SK-N-SH (cell line): ENCODE results near the gene MTMR12. TPM values are rescaled to one million over a fixed set of nuclear protein-coding genes. Genes with fewer than 3 reads are reported as not detected.

Experiments
- CTCF ChIA-PET: fragments of 300-600, 350-600 bp; formaldehyde crosslinking; extraction: SDS; loops from one replicate; lab custom pipeline; 2021; lab: Yijun Ruan, JAX
- POLR2A ChIA-PET: fragments of 350-600 bp; sonication (Branson Sonifier 250); formaldehyde crosslinking; extraction: SDS; loops from one replicate; lab custom pipeline; 2020; ENCODE audit warnings: antibody characterized with exemption, inconsistent platforms; lab: Yijun Ruan, JAX
- DNase-seq: peaks from one replicate; pipeline ENCODE4 v3.0.0; 2012
- H2AFZ ChIP-seq: fragments of 200-600 bp; sonication (generic); 2 replicates; pipeline ENCODE4 v1.8.1; 2016; ENCODE audit warnings: antibody characterized with exemption, mild to moderate bottlenecking, low read depth
- H3F3A ChIP-seq: fragments of 200-600 bp; sonication (generic); replicated peaks from 2 replicates; pipeline ENCODE3; 2016; ENCODE audit warnings: antibody characterized with exemption, mild to moderate bottlenecking; ENCODE audit not compliant: insufficient read depth
- H3K27ac ChIP-seq, 2 experiments: fragments of 200-500 bp in 1 of 2; fragments of 200-600 bp in 1 of 2; sonication (Bioruptor generic) in 1 of 2; sonication (generic), shearing (Covaris generic) in 1 of 2; 2 replicates each; pipeline versions ENCODE4 v1.5.1 to v1.6.1; 2014 to 2016; ENCODE audit warnings: low read depth in 2 of 2, inconsistent platforms in 1 of 2, low read length in 1 of 2, mild to moderate bottlenecking in 1 of 2, mixed read lengths in 1 of 2
- H3K27me3 ChIP-seq: fragments of 200-600 bp; sonication (generic), shearing (Covaris generic); 2 replicates; pipeline ENCODE4 v1.6.1; 2016; ENCODE audit warnings: mixed run types; ENCODE audit not compliant: insufficient read depth
- H3K36me3 ChIP-seq, 2 experiments: fragments of 200-500 bp in 1 of 2; fragments of 200-600 bp in 1 of 2; sonication (Bioruptor generic) in 1 of 2; sonication (generic) in 1 of 2; replicated peaks in 1 of 2; 2 replicates each; pipeline versions ENCODE3 to v1.5.1; 2014 to 2016; ENCODE audit warnings: low read length in 1 of 2, mild to moderate bottlenecking in 1 of 2; ENCODE audit not compliant: insufficient read depth in 2 of 2, control insufficient read depth in 1 of 2
- H3K4me1 ChIP-seq, 2 experiments: fragments of 200-500 bp in 1 of 2; fragments of 200-600 bp in 1 of 2; sonication (Bioruptor generic) in 1 of 2; sonication (generic), shearing (Covaris generic) in 1 of 2; 2 replicates each; pipeline versions ENCODE4 v1.5.1 to v1.6.1; 2014 to 2016; ENCODE audit warnings: low read depth in 1 of 2, low read length in 1 of 2, mixed run types in 1 of 2; ENCODE audit not compliant: insufficient read depth in 2 of 2, control insufficient read depth in 1 of 2
- H3K4me2 ChIP-seq: fragments of 200-600 bp; sonication (generic), shearing (Covaris generic); 2 replicates; pipeline ENCODE4 v1.6.1; 2017; ENCODE audit warnings: mixed run types
- H3K4me3 ChIP-seq, 2 experiments: fragments of 200-500 bp in 1 of 2; fragments of 200-600 bp in 1 of 2; sonication (Bioruptor generic) in 1 of 2; sonication (generic), shearing (Covaris generic) in 1 of 2; 2 replicates each; pipeline versions ENCODE4 v1.5.1 to v1.8.1; 2014 to 2016; ENCODE audit warnings: low read depth in 2 of 2, inconsistent platforms in 1 of 2, low read length in 1 of 2, mild to moderate bottlenecking in 1 of 2, mixed read lengths in 1 of 2, moderate library complexity in 1 of 2
- H3K79me2 ChIP-seq: fragments of 200-600 bp; sonication (generic); 2 replicates; pipeline ENCODE4 v1.8.1; 2017; ENCODE audit warnings: mild to moderate bottlenecking; ENCODE audit not compliant: insufficient read depth
- H3K9ac ChIP-seq: fragments of 200-600 bp; sonication (generic); 2 replicates; pipeline ENCODE4 v1.6.1; 2017; ENCODE audit warnings: mixed run types
- H3K9me2 ChIP-seq: fragments of 200-600 bp; sonication (generic); 2 replicates; pipeline ENCODE4 v1.6.1; 2017; ENCODE audit warnings: mixed run types
- H3K9me3 ChIP-seq: fragments of 200-600 bp; sonication (generic); 2 replicates; pipeline ENCODE4 v1.6.1; 2017; ENCODE audit warnings: mixed run types, mild to moderate bottlenecking, moderate library complexity
- H4K20me1 ChIP-seq: fragments of 200-600 bp; sonication (generic); 2 replicates; pipeline ENCODE4 v1.6.1; 2017; ENCODE audit warnings: mild to moderate bottlenecking, mixed run types; ENCODE audit not compliant: insufficient read depth
- ELF1 ChIP-seq: IDR thresholded peaks from 2 replicates; pipeline ENCODE4 v1.4.0; 2012
- FOSL2 ChIP-seq: IDR thresholded peaks from 2 replicates; pipeline ENCODE4 v1.4.0; 2012; ENCODE audit warnings: low read depth, mild to moderate bottlenecking, moderate library complexity, borderline replicate concordance
- FOXJ3 ChIP-seq: sonication (generic); formaldehyde crosslinking; IDR thresholded peaks from 2 replicates; pipeline ENCODE4 v1.5.1; 2020; ENCODE audit warnings: mild to moderate bottlenecking, missing genetic modification reagents
- GABPA ChIP-seq: IDR thresholded peaks from 2 replicates; pipeline ENCODE4 v1.4.0; 2012; ENCODE audit warnings: low read depth, mild to moderate bottlenecking
- JUND ChIP-seq: IDR thresholded peaks from 2 replicates; pipeline ENCODE4 v1.4.0; 2012
- MEF2A ChIP-seq: IDR thresholded peaks from 2 replicates; pipeline ENCODE4 v1.4.0; 2012; ENCODE audit warnings: low read depth, borderline replicate concordance
- MXI1 ChIP-seq: IDR thresholded peaks from 2 replicates; pipeline ENCODE4 v1.6.1; 2012; ENCODE audit warnings: mild to moderate bottlenecking, low read depth, low read length, improper control_type of control experiment
- RAD21 ChIP-seq: IDR thresholded peaks from 2 replicates; pipeline ENCODE4 v1.6.1; 2012; ENCODE audit warnings: mild to moderate bottlenecking, low read length
- RXRA ChIP-seq: IDR thresholded peaks from 2 replicates; pipeline ENCODE4 v1.4.0; 2012; ENCODE audit warnings: low read depth, mild to moderate bottlenecking, borderline replicate concordance
- SMC3 ChIP-seq: IDR thresholded peaks from 2 replicates; pipeline ENCODE4 v1.6.1; 2012; ENCODE audit warnings: low read depth, low read length, improper control_type of control experiment
- TCF12 ChIP-seq: IDR thresholded peaks from 2 replicates; pipeline ENCODE4 v1.4.0; 2012
- TEAD4 ChIP-seq: IDR thresholded peaks from 2 replicates; pipeline ENCODE4 v1.4.0; 2012; ENCODE audit warnings: mild to moderate bottlenecking, borderline replicate concordance; ENCODE audit not compliant: insufficient read depth
- WGBS: methylation state at CpG from one replicate; pipeline ENCODE4 v1.1.6; 2017; ENCODE audit warnings: low lambda C conversion rate; 5-methylcytosine and 5-hydroxymethylcytosine counted together
- polyA plus RNA-seq, 3 experiments: library from polyadenylated mRNA; depleted of rRNA; stranded (reverse); fragments of >200 nt; gene quantifications; 2 replicates each; pipeline ENCODE4 v1.2.3, GENCODE V29; 2012
- TF ChIP-seq, protein P1 (sequence below): IDR thresholded peaks from 2 replicates; pipeline ENCODE4 v1.4.0; 2012; ENCODE audit warnings: low read depth
- TF ChIP-seq, protein P2 (sequence below): fragments of 150-350 bp; IDR thresholded peaks from 2 replicates; pipeline ENCODE4 v1.6.1; 2017; ENCODE audit warnings: antibody characterized with exemption, low read length, low read depth, borderline replicate concordance
- TF ChIP-seq, protein P3 (sequence below): fragments of 200-600 bp; sonication (generic); IDR thresholded peaks from 2 replicates; pipeline ENCODE4 v1.6.1; 2017; ENCODE audit warnings: antibody characterized with exemption, mild to moderate bottlenecking, moderate library complexity
- TF ChIP-seq, protein P4 (sequence below): fragments of 150-350 bp; IDR thresholded peaks from 2 replicates; pipeline ENCODE4 v1.6.1; 2016; ENCODE audit warnings: mild to moderate bottlenecking, low read depth, low read length

MTMR12 gene
- polyA plus RNA-seq, 1 of the 3 experiments (the other 2 are of a cell fraction) = 10.9 TPM

DNA sequence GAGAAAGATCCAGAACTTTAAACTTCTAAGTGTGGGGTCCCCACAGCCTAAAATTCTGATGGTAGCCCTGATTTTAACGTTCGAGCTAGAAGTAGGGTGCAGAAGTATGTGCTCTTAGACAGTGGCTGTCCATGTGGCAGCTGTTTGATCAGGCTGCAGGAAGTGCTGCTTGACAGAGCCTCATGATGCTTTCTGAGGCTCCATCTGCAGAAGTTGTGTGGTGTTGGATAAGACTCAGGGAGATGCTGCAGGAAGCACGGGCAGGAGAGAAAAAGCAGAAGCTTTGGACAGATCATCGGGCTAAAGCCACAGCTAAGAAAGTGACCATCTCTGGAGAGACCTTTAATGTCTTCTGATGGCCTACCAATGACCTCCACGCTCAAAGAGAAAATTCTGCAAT, 8.1 kb downstream of the MTMR12 start:
- Histone ChIP-seq H3K4me2 (no peak overlapping the region), H3K36me3 (no peaks in the 10 kb centered on the region), H3K9me2 (no peaks in the 10 kb centered on the region), H3K9me3 (no peaks in the 10 kb centered on the region), H3K9ac (no peak overlapping the region), H3K27ac (no peak overlapping the region), H3K4me1 (no peaks in the 10 kb centered on the region), H2AFZ (no peak overlapping the region), H3K27me3 (no peaks in the 10 kb centered on the region), H3F3A (no peaks in the 10 kb centered on the region), H4K20me1 (no peaks in the 10 kb centered on the region), H3K79me2 (peaks cover 85% of the 10 kb centered on the region), H3K4me3 (no peak overlapping the region)
- no peak for DNase-seq
- POLR2A ChIA-PET = no interaction called here
- TF ChIP-seq, protein P1, sequence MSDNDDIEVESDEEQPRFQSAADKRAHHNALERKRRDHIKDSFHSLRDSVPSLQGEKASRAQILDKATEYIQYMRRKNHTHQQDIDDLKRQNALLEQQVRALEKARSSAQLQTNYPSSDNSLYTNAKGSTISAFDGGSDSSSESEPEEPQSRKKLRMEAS = no peak
- no peak for TF ChIP-seq MEF2A
- TF ChIP-seq, protein P2, sequence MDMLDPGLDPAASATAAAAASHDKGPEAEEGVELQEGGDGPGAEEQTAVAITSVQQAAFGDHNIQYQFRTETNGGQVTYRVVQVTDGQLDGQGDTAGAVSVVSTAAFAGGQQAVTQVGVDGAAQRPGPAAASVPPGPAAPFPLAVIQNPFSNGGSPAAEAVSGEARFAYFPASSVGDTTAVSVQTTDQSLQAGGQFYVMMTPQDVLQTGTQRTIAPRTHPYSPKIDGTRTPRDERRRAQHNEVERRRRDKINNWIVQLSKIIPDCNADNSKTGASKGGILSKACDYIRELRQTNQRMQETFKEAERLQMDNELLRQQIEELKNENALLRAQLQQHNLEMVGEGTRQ = no peak
- no peak for TF ChIP-seq MXI1
- no peak for TF ChIP-seq SMC3
- TF ChIP-seq ELF1 = no peak
- TF ChIP-seq JUND = no peak
- TF ChIP-seq TEAD4 = no peak
- TF ChIP-seq RAD21 = no peak
- no peak for TF ChIP-seq RXRA
- TF ChIP-seq, protein P3, sequence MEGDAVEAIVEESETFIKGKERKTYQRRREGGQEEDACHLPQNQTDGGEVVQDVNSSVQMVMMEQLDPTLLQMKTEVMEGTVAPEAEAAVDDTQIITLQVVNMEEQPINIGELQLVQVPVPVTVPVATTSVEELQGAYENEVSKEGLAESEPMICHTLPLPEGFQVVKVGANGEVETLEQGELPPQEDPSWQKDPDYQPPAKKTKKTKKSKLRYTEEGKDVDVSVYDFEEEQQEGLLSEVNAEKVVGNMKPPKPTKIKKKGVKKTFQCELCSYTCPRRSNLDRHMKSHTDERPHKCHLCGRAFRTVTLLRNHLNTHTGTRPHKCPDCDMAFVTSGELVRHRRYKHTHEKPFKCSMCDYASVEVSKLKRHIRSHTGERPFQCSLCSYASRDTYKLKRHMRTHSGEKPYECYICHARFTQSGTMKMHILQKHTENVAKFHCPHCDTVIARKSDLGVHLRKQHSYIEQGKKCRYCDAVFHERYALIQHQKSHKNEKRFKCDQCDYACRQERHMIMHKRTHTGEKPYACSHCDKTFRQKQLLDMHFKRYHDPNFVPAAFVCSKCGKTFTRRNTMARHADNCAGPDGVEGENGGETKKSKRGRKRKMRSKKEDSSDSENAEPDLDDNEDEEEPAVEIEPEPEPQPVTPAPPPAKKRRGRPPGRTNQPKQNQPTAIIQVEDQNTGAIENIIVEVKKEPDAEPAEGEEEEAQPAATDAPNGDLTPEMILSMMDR = no peak
- TF ChIP-seq, protein P4, sequence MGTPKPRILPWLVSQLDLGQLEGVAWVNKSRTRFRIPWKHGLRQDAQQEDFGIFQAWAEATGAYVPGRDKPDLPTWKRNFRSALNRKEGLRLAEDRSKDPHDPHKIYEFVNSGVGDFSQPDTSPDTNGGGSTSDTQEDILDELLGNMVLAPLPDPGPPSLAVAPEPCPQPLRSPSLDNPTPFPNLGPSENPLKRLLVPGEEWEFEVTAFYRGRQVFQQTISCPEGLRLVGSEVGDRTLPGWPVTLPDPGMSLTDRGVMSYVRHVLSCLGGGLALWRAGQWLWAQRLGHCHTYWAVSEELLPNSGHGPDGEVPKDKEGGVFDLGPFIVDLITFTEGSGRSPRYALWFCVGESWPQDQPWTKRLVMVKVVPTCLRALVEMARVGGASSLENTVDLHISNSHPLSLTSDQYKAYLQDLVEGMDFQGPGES = no peak
- no peak for TF ChIP-seq FOSL2
- CTCF ChIA-PET = interaction anchor here (0.8 to 2.8 kb wide), 2 partner anchors 44 to 72 kb away, joined by 3 to 6 read pairs; no protein-coding TSS in a partner anchor
- 97% methylated on average over 5 of the region's 5 CpGs for WGBS

DNA sequence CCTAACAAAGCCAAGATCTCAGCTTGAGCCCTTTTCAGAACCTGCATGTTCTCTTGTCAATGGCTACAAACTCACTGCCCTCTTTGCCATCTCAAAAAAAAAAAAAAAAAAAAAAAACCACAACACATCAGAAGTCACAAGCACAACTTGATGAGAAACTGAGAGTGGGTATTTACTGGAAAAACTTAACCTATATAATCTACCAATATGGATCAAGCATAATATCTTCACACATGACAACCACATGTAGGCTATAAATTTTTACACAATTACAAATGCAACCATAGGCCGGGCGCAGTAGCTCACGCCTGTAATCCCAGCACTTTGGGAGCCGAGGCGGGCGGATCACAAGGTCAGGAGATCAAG, 9.0 kb downstream of the MTMR12 start:
- Histone ChIP-seq H3K4me1 (no peaks in the 10 kb centered on the region), H3K4me3 (no peak overlapping the region), H3K9me2 (no peaks in the 10 kb centered on the region), H3K4me2 (no peak overlapping the region), H3F3A (no peaks in the 10 kb centered on the region), H3K9ac (no peak overlapping the region), H2AFZ (no peak overlapping the region), H3K27me3 (no peaks in the 10 kb centered on the region), H4K20me1 (no peaks in the 10 kb centered on the region), H3K27ac (no peak overlapping the region), H3K79me2 (peaks cover 83% of the 10 kb centered on the region), H3K9me3 (no peaks in the 10 kb centered on the region), H3K36me3 (no peaks in the 10 kb centered on the region)
- WGBS = 97% methylated on average over 6 of the region's 6 CpGs
- no peak for TF ChIP-seq FOXJ3 (CRISPR knock-in tag)
- TF ChIP-seq TCF12 = no peak
- TF ChIP-seq GABPA = no peak
- no peak for TF ChIP-seq RAD21
- POLR2A ChIA-PET = no interaction called here
- DNase-seq = no peak
- CTCF ChIA-PET = interaction anchor here (2.8 kb wide), 1 partner anchor 71 kb away, joined by 6 read pairs; no protein-coding TSS in a partner anchor
